SK-N-SH (cell line): ENCODE data around the gene PGAP3. TPM values are rescaled to one million over a fixed set of nuclear protein-coding genes. Genes with fewer than 3 reads are reported as not detected.

Experiments
- CTCF ChIA-PET: fragments of 300-600, 350-600 bp; formaldehyde crosslinking; extraction: SDS; loops from one replicate; lab custom pipeline; 2021; lab: Yijun Ruan, JAX
- POLR2A ChIA-PET: fragments of 350-600 bp; sonication (Branson Sonifier 250); formaldehyde crosslinking; extraction: SDS; loops from one replicate; lab custom pipeline; 2020; ENCODE audit warnings: antibody characterized with exemption, inconsistent platforms; lab: Yijun Ruan, JAX
- DNase-seq: peaks from one replicate; pipeline ENCODE4 v3.0.0; 2012
- H2AFZ ChIP-seq: fragments of 200-600 bp; sonication (generic); 2 replicates; pipeline ENCODE4 v1.8.1; 2016; ENCODE audit warnings: antibody characterized with exemption, mild to moderate bottlenecking, low read depth
- H3F3A ChIP-seq: fragments of 200-600 bp; sonication (generic); replicated peaks from 2 replicates; pipeline ENCODE3; 2016; ENCODE audit warnings: antibody characterized with exemption, mild to moderate bottlenecking; ENCODE audit not compliant: insufficient read depth
- H3K27ac ChIP-seq, 2 experiments: fragments of 200-500 bp in 1 of 2; fragments of 200-600 bp in 1 of 2; sonication (Bioruptor generic) in 1 of 2; sonication (generic), shearing (Covaris generic) in 1 of 2; 2 replicates each; pipeline versions ENCODE4 v1.5.1 to v1.6.1; 2014 to 2016; ENCODE audit warnings: low read depth in 2 of 2, inconsistent platforms in 1 of 2, low read length in 1 of 2, mild to moderate bottlenecking in 1 of 2, mixed read lengths in 1 of 2
- H3K27me3 ChIP-seq: fragments of 200-600 bp; sonication (generic), shearing (Covaris generic); 2 replicates; pipeline ENCODE4 v1.6.1; 2016; ENCODE audit warnings: mixed run types; ENCODE audit not compliant: insufficient read depth
- H3K36me3 ChIP-seq, 2 experiments: fragments of 200-500 bp in 1 of 2; fragments of 200-600 bp in 1 of 2; sonication (Bioruptor generic) in 1 of 2; sonication (generic) in 1 of 2; replicated peaks in 1 of 2; 2 replicates each; pipeline versions ENCODE3 to v1.5.1; 2014 to 2016; ENCODE audit warnings: low read length in 1 of 2, mild to moderate bottlenecking in 1 of 2; ENCODE audit not compliant: insufficient read depth in 2 of 2, control insufficient read depth in 1 of 2
- H3K4me1 ChIP-seq, 2 experiments: fragments of 200-500 bp in 1 of 2; fragments of 200-600 bp in 1 of 2; sonication (Bioruptor generic) in 1 of 2; sonication (generic), shearing (Covaris generic) in 1 of 2; 2 replicates each; pipeline versions ENCODE4 v1.5.1 to v1.6.1; 2014 to 2016; ENCODE audit warnings: low read depth in 1 of 2, low read length in 1 of 2, mixed run types in 1 of 2; ENCODE audit not compliant: insufficient read depth in 2 of 2, control insufficient read depth in 1 of 2
- H3K4me2 ChIP-seq: fragments of 200-600 bp; sonication (generic), shearing (Covaris generic); 2 replicates; pipeline ENCODE4 v1.6.1; 2017; ENCODE audit warnings: mixed run types
- H3K4me3 ChIP-seq, 2 experiments: fragments of 200-500 bp in 1 of 2; fragments of 200-600 bp in 1 of 2; sonication (Bioruptor generic) in 1 of 2; sonication (generic), shearing (Covaris generic) in 1 of 2; 2 replicates each; pipeline versions ENCODE4 v1.5.1 to v1.8.1; 2014 to 2016; ENCODE audit warnings: low read depth in 2 of 2, inconsistent platforms in 1 of 2, low read length in 1 of 2, mild to moderate bottlenecking in 1 of 2, mixed read lengths in 1 of 2, moderate library complexity in 1 of 2
- H3K79me2 ChIP-seq: fragments of 200-600 bp; sonication (generic); 2 replicates; pipeline ENCODE4 v1.8.1; 2017; ENCODE audit warnings: mild to moderate bottlenecking; ENCODE audit not compliant: insufficient read depth
- H3K9ac ChIP-seq: fragments of 200-600 bp; sonication (generic); 2 replicates; pipeline ENCODE4 v1.6.1; 2017; ENCODE audit warnings: mixed run types
- H3K9me2 ChIP-seq: fragments of 200-600 bp; sonication (generic); 2 replicates; pipeline ENCODE4 v1.6.1; 2017; ENCODE audit warnings: mixed run types
- H3K9me3 ChIP-seq: fragments of 200-600 bp; sonication (generic); 2 replicates; pipeline ENCODE4 v1.6.1; 2017; ENCODE audit warnings: mixed run types, mild to moderate bottlenecking, moderate library complexity
- H4K20me1 ChIP-seq: fragments of 200-600 bp; sonication (generic); 2 replicates; pipeline ENCODE4 v1.6.1; 2017; ENCODE audit warnings: mild to moderate bottlenecking, mixed run types; ENCODE audit not compliant: insufficient read depth
- FOSL2 ChIP-seq: IDR thresholded peaks from 2 replicates; pipeline ENCODE4 v1.4.0; 2012; ENCODE audit warnings: low read depth, mild to moderate bottlenecking, moderate library complexity, borderline replicate concordance
- FOXJ3 ChIP-seq: sonication (generic); formaldehyde crosslinking; IDR thresholded peaks from 2 replicates; pipeline ENCODE4 v1.5.1; 2020; ENCODE audit warnings: mild to moderate bottlenecking, missing genetic modification reagents
- FOXM1 ChIP-seq: IDR thresholded peaks from 2 replicates; pipeline ENCODE4 v1.4.0; 2012; ENCODE audit warnings: low read depth, mild to moderate bottlenecking
- GABPA ChIP-seq: IDR thresholded peaks from 2 replicates; pipeline ENCODE4 v1.4.0; 2012; ENCODE audit warnings: low read depth, mild to moderate bottlenecking
- GATA2 ChIP-seq: sonication (generic); formaldehyde crosslinking; IDR thresholded peaks from 2 replicates; pipeline ENCODE4 v1.5.0; 2020; ENCODE audit warnings: mild to moderate bottlenecking, missing genetic modification reagents
- MAX ChIP-seq: IDR thresholded peaks from 2 replicates; pipeline ENCODE4 v1.4.0; 2012; ENCODE audit warnings: low read depth
- MEF2A ChIP-seq: IDR thresholded peaks from 2 replicates; pipeline ENCODE4 v1.4.0; 2012; ENCODE audit warnings: low read depth, borderline replicate concordance
- RAD21 ChIP-seq: IDR thresholded peaks from 2 replicates; pipeline ENCODE4 v1.6.1; 2012; ENCODE audit warnings: mild to moderate bottlenecking, low read length
- SMC3 ChIP-seq: IDR thresholded peaks from 2 replicates; pipeline ENCODE4 v1.6.1; 2012; ENCODE audit warnings: low read depth, low read length, improper control_type of control experiment
- YY1 ChIP-seq: IDR thresholded peaks from 2 replicates; pipeline ENCODE4 v1.4.0; 2012; ENCODE audit warnings: low read depth, mild to moderate bottlenecking
- WGBS: methylation state at CpG from one replicate; pipeline ENCODE4 v1.1.6; 2017; ENCODE audit warnings: low lambda C conversion rate; 5-methylcytosine and 5-hydroxymethylcytosine counted together
- polyA plus RNA-seq, 3 experiments: library from polyadenylated mRNA; depleted of rRNA; stranded (reverse); fragments of >200 nt; gene quantifications; 2 replicates each; pipeline ENCODE4 v1.2.3, GENCODE V29; 2012
- TF ChIP-seq, protein P1 (sequence below): IDR thresholded peaks from 2 replicates; pipeline ENCODE4 v1.6.1; 2012; ENCODE audit warnings: mild to moderate bottlenecking, low read depth, low read length, moderate library complexity

Gene PGAP3
- polyA plus RNA-seq, 1 of the 3 experiments (the other 2 are of a cell fraction), result 20.9 TPM

- Histone ChIP-seq H3K4me2 (no peak overlapping the region), H3K9me3 (no peaks in the 10 kb centered on the region), H3K9ac (no peak overlapping the region), H2AFZ (no peak overlapping the region), H3K27ac (no peak overlapping the region; a peak in 1 of 4 replicates), H3K27me3 (no peaks in the 10 kb centered on the region), H3K4me1 (peaks cover 0 to 4% of the 10 kb centered on the region in 2 experiments; a peak in 1 of 4 replicates), H3F3A (no peaks in the 10 kb centered on the region), H4K20me1 (peaks cover 7% of the 10 kb centered on the region; the same call in 1 of the 2 replicates), H3K36me3 (peaks cover 0 to 11% of the 10 kb centered on the region in 2 experiments), H3K4me3 (no peak overlapping the region), H3K79me2 (peaks cover 9% of the 10 kb centered on the region; the same call in 1 of the 2 replicates), H3K9me2 (no peaks in the 10 kb centered on the region)
- ChIA-PET CTCF (interaction anchor here (0.7 to 7.6 kb wide), 22 partner anchors 12 to 373 kb away, joined by 3 to 149 read pairs (median 5); partner anchors contain the start of genes PGAP3, PNMT, PPP1R1B and STARD3), POLR2A (no interaction called here)
- no peak for DNase-seq
- TF ChIP-seq SMC3 (no peak), GATA2 (CRISPR knock-in tag) (no peak), MEF2A (no peak), MAX (no peak), FOXJ3 (CRISPR knock-in tag) (no peak), RAD21 (no peak), FOXM1 (no peak), FOSL2 (no peak), GABPA (no peak)
- WGBS, result 81% methylated on average over 6 of the region's 12 CpGs
These were observed 34.6 kb downstream of the PGAP3 start for GRCh38 chr17:39653316-39653661.

DNA sequence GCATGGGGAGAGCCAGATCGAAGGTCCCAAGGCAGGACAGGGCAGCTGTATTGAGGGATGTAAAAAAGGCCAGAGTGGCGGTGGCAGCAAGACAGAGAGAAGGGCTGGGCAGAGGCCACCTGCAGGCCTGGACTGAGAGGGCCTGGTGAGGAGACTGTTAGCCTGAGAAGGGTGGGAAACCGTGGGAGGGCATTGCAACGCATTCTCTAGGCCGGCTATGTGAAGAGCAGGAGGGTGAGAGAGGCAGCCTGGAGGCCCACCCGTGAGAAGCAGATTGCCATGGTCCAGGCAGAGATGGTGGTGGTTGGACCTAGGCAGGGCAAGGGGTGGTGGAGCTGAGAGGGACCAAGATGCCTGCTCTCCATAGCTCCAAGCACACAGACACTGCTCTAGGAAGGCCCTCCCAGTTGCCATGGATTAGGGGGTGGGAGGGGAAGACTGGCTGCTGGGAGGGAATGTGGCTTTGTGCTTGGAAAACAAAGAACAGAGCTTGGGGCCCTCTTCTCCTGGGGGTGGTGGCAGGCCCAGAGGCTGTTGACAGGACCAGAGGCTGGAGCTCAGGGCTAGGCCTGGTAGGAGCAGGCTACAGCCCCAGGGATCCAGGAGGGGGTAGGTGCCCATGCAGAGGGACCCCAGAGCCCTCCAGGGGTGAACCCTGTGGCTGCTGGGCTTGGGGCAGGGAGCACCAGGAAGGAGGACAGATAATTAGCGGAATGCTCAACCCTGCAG is 35.1 kb downstream of the PGAP3 start:
- POLR2A ChIA-PET, result interaction anchor here (0.7 kb wide), 1 partner anchor 14 kb away, joined by 3 read pairs; no protein-coding TSS in a partner anchor
- no peak overlapping the region for H3K4me3 ChIP-seq
- H3K4me1 ChIP-seq, result peaks cover 0 to 4% of the 10 kb centered on the region in 2 experiments; a peak in 1 of 4 replicates
- H3K27ac ChIP-seq, result no peak overlapping the region; a peak in 1 of 4 replicates
- TF ChIP-seq, protein P1, sequence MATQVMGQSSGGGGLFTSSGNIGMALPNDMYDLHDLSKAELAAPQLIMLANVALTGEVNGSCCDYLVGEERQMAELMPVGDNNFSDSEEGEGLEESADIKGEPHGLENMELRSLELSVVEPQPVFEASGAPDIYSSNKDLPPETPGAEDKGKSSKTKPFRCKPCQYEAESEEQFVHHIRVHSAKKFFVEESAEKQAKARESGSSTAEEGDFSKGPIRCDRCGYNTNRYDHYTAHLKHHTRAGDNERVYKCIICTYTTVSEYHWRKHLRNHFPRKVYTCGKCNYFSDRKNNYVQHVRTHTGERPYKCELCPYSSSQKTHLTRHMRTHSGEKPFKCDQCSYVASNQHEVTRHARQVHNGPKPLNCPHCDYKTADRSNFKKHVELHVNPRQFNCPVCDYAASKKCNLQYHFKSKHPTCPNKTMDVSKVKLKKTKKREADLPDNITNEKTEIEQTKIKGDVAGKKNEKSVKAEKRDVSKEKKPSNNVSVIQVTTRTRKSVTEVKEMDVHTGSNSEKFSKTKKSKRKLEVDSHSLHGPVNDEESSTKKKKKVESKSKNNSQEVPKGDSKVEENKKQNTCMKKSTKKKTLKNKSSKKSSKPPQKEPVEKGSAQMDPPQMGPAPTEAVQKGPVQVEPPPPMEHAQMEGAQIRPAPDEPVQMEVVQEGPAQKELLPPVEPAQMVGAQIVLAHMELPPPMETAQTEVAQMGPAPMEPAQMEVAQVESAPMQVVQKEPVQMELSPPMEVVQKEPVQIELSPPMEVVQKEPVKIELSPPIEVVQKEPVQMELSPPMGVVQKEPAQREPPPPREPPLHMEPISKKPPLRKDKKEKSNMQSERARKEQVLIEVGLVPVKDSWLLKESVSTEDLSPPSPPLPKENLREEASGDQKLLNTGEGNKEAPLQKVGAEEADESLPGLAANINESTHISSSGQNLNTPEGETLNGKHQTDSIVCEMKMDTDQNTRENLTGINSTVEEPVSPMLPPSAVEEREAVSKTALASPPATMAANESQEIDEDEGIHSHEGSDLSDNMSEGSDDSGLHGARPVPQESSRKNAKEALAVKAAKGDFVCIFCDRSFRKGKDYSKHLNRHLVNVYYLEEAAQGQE, result no peak
- TF ChIP-seq YY1 (no peak), MAX (no peak)
- TF ChIP-seq, all 33 proteins: peak for 0
- no peaks in the 10 kb centered on the region for H3F3A ChIP-seq
- CTCF ChIA-PET, result interaction anchor here (1.0 to 7.6 kb wide), 8 partner anchors 12 to 112 kb away, joined by 3 to 149 read pairs (median 9); partner anchors contain the start of genes PNMT, PPP1R1B, STARD3 and TCAP
- H3K4me2 ChIP-seq, result no peak overlapping the region
- 78% methylated on average over 6 of the region's 7 CpGs for WGBS
- no peak for DNase-seq
- H2AFZ ChIP-seq, result no peak overlapping the region
- peaks cover 7% of the 10 kb centered on the region; the same call in 1 of the 2 replicates for H4K20me1 ChIP-seq
- H3K9me3 ChIP-seq, result no peaks in the 10 kb centered on the region
- no peaks in the 10 kb centered on the region for H3K9me2 ChIP-seq
- no peak overlapping the region for H3K9ac ChIP-seq
- H3K79me2 ChIP-seq, result peaks cover 9% of the 10 kb centered on the region; the same call in 1 of the 2 replicates
- H3K27me3 ChIP-seq, result no peaks in the 10 kb centered on the region
- H3K36me3 ChIP-seq, result peaks cover 0 to 5% of the 10 kb centered on the region in 2 experiments
